PC-3 (cell line): Measurements from ENCODE around the gene NDUFAF2. TPM values are rescaled to one million over a fixed set of nuclear protein-coding genes. Genes with fewer than 3 reads are reported as not detected.

Experiments used
- ATAC-seq: fragments of 200-7000 bp; cut with Tn5 transposase; 2 replicates; pipeline ENCODE4 v1.9.1; 2020; ENCODE audit warnings: mild to moderate bottlenecking, moderate library complexity
- BruUV-seq: library from RNA; stranded (reverse); fragments of 400-500 nt; replicated peaks from 2 replicates; lab custom pipeline; 2021; lab: Mats Ljungman, UMichigan
- CTCF ChIA-PET: fragments of 300-600 bp; sonication (Branson Sonifier 250); formaldehyde crosslinking; loops from one replicate; lab custom pipeline; 2022; ENCODE audit warnings: antibody characterized with exemption; lab: Charles Lee
- POLR2A ChIA-PET: fragments of 300-600 bp; sonication (Branson Sonifier 250); formaldehyde crosslinking; loops from one replicate; lab custom pipeline; 2022; ENCODE audit warnings: antibody characterized with exemption; ENCODE audit not compliant: unreplicated experiment; lab: Charles Lee
- DNase-seq: peaks from one replicate; pipeline ENCODE4 v3.0.0-alpha.2; 2015
- H2AFZ ChIP-seq: fragments of 300-600 bp; sonication (generic); 2 replicates; pipeline ENCODE4 v1.6.0; 2016; ENCODE audit warnings: antibody characterized with exemption, low read length
- H3F3A ChIP-seq: fragments of 300-600 bp; sonication (generic); one replicate; pipeline ENCODE4 v1.6.0; 2017; ENCODE audit warnings: antibody characterized with exemption, low read length, control low read depth, mild to moderate bottlenecking; ENCODE audit not compliant: unreplicated experiment
- H3K27ac ChIP-seq: fragments of 300-600 bp; sonication (generic); 2 replicates; pipeline ENCODE4 v1.5.1; 2016; ENCODE audit warnings: mild to moderate bottlenecking, low read length
- H3K27me3 ChIP-seq: fragments of 300-600 bp; sonication (generic); 2 replicates; pipeline ENCODE4 v1.6.1; 2016; ENCODE audit warnings: low read length, mixed read lengths
- H3K36me3 ChIP-seq: fragments of 300-600 bp; sonication (generic); 2 replicates; pipeline ENCODE4 v1.6.1; 2016; ENCODE audit warnings: low read depth, mixed run types, low read length, mixed read lengths
- H3K4me1 ChIP-seq: fragments of 300-600 bp; sonication (generic); 2 replicates; pipeline ENCODE4 v1.5.1; 2016; ENCODE audit warnings: low read length; ENCODE audit not compliant: insufficient read depth
- H3K4me2 ChIP-seq: fragments of 300-600 bp; sonication (generic); 2 replicates; pipeline ENCODE4 v1.6.0; 2016; ENCODE audit warnings: low read length
- H3K4me3 ChIP-seq: fragments of 300-600 bp; sonication (generic); 2 replicates; pipeline ENCODE4 v1.5.1; 2016; ENCODE audit warnings: mild to moderate bottlenecking, low read length, mixed read lengths
- H3K79me2 ChIP-seq: fragments of 300-600 bp; sonication (generic); 2 replicates; pipeline ENCODE4 v1.6.1; 2017; ENCODE audit warnings: low read length, mixed read lengths
- H3K9ac ChIP-seq: fragments of 300-600 bp; sonication (generic); 2 replicates; pipeline ENCODE4 v1.6.0; 2016; ENCODE audit warnings: mild to moderate bottlenecking, low read length
- H3K9me2 ChIP-seq: fragments of 300-600 bp; sonication (generic); replicated peaks from 2 replicates; pipeline ENCODE4 v1.6.1; 2016; ENCODE audit warnings: mixed run types, low read length, mixed read lengths
- H3K9me3 ChIP-seq: fragments of 300-600 bp; sonication (generic); 2 replicates; pipeline ENCODE4 v1.6.1; 2016; ENCODE audit warnings: low read length, mixed read lengths
- H4K20me1 ChIP-seq: fragments of 300-600 bp; sonication (generic); 2 replicates; pipeline ENCODE4 v1.6.1; 2016; ENCODE audit warnings: low read length, mixed read lengths
- EZH2 ChIP-seq: fragments of 300-600 bp; sonication (generic); IDR thresholded peaks from one replicate; pipeline ENCODE4 v1.6.1; 2017; ENCODE audit warnings: antibody characterized with exemption, mild to moderate bottlenecking, low read length; ENCODE audit not compliant: unreplicated experiment
- EZH2phosphoT487 ChIP-seq: fragments of 300-600 bp; sonication (generic); IDR thresholded peaks from 2 replicates; pipeline ENCODE4 v1.6.1; 2018; ENCODE audit warnings: mild to moderate bottlenecking, antibody characterized with exemption, low read length, borderline replicate concordance
- intact Hi-C: fragments of 100-400 bp; cut with micrococcal nuclease; formaldehyde crosslinking; loops from 2 replicates; pipeline ENCODE4 v1.9.0; 2023
- total RNA-seq: library from RNA; depleted of rRNA; stranded (reverse); fragments of >200 nt; gene quantifications from 2 replicates; pipeline ENCODE4 v1.2.3, GENCODE V29; 2014
- TF ChIP-seq, protein P1 (sequence below): fragments of 300-600 bp; sonication (generic); conservative IDR thresholded peaks from 2 replicates; pipeline ENCODE4 v1.5.1; 2017; ENCODE audit warnings: antibody characterized with exemption, low read depth, mild to moderate bottlenecking, low read length

NDUFAF2 gene
- total RNA-seq, 1 experiment from 2014 or later = 41.9 TPM

DNA sequence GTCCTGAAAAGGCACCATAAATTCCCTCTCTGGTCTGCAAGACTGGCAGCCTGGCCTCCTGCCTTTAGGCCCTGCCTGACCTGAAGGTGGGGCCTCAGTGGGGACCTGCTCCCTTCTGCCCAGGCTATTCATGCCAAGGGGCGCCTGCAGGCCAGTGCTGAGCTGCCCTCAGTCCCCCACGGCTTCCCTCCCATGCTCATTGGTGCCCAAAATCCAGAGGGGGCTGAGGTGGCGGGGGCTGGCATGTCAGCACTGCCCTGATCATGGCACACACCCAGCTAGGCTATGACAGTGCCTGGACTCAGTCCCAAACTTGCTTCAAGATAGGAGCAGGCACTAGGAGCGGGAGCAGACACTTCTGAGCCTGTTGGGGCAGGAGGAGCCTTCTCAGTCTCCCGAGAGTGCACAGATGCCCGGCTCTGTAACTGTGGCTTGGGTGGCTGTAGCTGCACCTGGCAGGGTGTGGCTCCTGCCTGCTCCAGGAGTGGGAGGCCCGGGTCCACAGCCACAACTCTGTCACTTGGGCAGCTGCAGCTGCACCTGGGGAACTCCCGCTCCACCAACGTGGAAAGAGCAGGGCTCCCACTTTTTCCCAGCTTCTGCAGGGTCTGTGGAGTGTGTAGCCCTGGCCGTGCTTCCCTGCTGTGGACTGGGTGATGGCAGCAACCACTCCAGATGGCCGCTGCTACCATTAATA lies 49.0 kb downstream of the NDUFAF2 start:
- intact Hi-C loops = no loop called here
- Histone ChIP-seq H3K4me1 (no peaks in the 10 kb centered on the region), H3K4me2 (no peak overlapping the region), H3K4me3 (no peak overlapping the region), H4K20me1 (no peaks in the 10 kb centered on the region), H3K9me3 (no peaks in the 10 kb centered on the region), H3K27ac (no peak overlapping the region), H3K79me2 (no peaks in the 10 kb centered on the region), H3K27me3 (no peaks in the 10 kb centered on the region), H3K9ac (no peak overlapping the region), H3F3A (no peaks in the 10 kb centered on the region), H2AFZ (no peak overlapping the region), H3K36me3 (no peaks in the 10 kb centered on the region), H3K9me2 (no peaks in the 10 kb centered on the region)
- ATAC-seq = no peak
- CTCF ChIA-PET = no interaction called here
- POLR2A ChIA-PET = no interaction called here
- BruUV-seq = no TSS peak
- no peak for TF ChIP-seq EZH2phosphoT487
- TF ChIP-seq EZH2 = no peak
- TF ChIP-seq, protein P1, sequence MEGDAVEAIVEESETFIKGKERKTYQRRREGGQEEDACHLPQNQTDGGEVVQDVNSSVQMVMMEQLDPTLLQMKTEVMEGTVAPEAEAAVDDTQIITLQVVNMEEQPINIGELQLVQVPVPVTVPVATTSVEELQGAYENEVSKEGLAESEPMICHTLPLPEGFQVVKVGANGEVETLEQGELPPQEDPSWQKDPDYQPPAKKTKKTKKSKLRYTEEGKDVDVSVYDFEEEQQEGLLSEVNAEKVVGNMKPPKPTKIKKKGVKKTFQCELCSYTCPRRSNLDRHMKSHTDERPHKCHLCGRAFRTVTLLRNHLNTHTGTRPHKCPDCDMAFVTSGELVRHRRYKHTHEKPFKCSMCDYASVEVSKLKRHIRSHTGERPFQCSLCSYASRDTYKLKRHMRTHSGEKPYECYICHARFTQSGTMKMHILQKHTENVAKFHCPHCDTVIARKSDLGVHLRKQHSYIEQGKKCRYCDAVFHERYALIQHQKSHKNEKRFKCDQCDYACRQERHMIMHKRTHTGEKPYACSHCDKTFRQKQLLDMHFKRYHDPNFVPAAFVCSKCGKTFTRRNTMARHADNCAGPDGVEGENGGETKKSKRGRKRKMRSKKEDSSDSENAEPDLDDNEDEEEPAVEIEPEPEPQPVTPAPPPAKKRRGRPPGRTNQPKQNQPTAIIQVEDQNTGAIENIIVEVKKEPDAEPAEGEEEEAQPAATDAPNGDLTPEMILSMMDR = no peak
- no peak for DNase-seq

DNA sequence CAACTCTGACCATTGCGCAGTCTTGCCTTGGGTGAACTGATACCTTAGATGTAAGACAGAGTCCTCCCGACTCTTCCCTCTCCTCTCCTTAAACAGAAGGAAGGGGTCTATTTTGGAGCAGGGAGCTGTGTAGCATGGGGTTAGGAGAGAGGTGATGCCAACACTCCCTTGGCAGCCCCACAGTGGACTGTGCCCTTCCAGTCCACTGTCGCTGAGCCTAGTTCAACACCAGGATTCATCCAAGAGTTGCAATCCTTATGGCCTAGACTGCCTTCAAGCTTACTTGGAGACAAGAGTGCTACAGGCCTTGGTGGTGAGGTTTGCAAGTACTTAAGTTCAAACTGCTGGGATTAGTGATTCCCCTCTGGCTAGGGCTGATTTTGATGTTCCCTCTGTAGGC lies 51.4 kb downstream of the NDUFAF2 start:
- Histone ChIP-seq H3K4me3 (no peak overlapping the region), H3K4me2 (no peak overlapping the region), H3K9me3 (no peaks in the 10 kb centered on the region), H3K9ac (no peak overlapping the region), H4K20me1 (no peaks in the 10 kb centered on the region), H2AFZ (no peak overlapping the region), H3K27me3 (no peaks in the 10 kb centered on the region), H3F3A (no peaks in the 10 kb centered on the region), H3K9me2 (no peaks in the 10 kb centered on the region), H3K36me3 (no peaks in the 10 kb centered on the region), H3K27ac (no peak overlapping the region), H3K4me1 (no peaks in the 10 kb centered on the region), H3K79me2 (0 out of 2 replicates have a peak, but pooled peaks cover 5% of the 10 kb centered on the region)
- no peak for DNase-seq
- POLR2A ChIA-PET = no interaction called here
- intact Hi-C loops = no loop called here
- ATAC-seq = no peak
- TF ChIP-seq, protein P1 = no peak
- TF ChIP-seq EZH2 (no peak), EZH2phosphoT487 (no peak)
- CTCF ChIA-PET = no interaction called here
- no TSS peak for BruUV-seq

DNA sequence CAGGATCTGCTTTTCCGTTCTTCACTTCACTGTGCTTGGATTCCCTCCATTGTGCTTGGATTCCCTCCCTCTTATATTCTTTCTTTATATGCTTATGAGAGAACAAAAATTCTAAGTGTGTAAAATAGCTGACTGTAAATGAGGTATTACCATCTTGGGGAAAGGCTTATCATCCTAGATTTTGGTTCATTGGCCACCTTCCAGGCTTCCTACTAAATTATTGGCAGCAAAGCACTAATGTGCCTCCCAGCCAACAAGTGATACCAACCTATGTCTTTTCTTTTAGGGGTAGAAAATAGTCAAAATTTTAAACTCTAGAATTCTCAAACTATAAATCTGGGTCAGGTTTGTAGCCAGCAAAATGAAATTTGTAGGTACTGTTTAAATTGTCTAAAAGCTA lies 52.7 kb downstream of the NDUFAF2 start:
- POLR2A ChIA-PET = no interaction called here
- Histone ChIP-seq H3K9me2 (no peaks in the 10 kb centered on the region), H3K9ac (no peak overlapping the region), H3K79me2 (0 out of 2 replicates have a peak, but pooled peaks cover 5% of the 10 kb centered on the region), H3K36me3 (no peaks in the 10 kb centered on the region), H3K4me3 (no peak overlapping the region), H3K4me2 (no peak overlapping the region), H3K4me1 (no peaks in the 10 kb centered on the region), H3K27ac (no peak overlapping the region), H3K27me3 (no peaks in the 10 kb centered on the region), H3K9me3 (no peaks in the 10 kb centered on the region), H4K20me1 (no peaks in the 10 kb centered on the region), H3F3A (no peaks in the 10 kb centered on the region), H2AFZ (no peak overlapping the region)
- CTCF ChIA-PET = no interaction called here
- TF ChIP-seq, protein P1 = no peak
- TF ChIP-seq EZH2phosphoT487 (no peak), EZH2 (no peak)
- DNase-seq = no peak
- intact Hi-C loops = no loop called here
- no TSS peak for BruUV-seq
- ATAC-seq = no peak
